Suppressor macrophage (primary cell): ENCODE data around the gene TMCC1.
"Not testable (repeated sequence)": the region's sequence is repeated elsewhere in the genome, so short reads cannot be mapped to it uniquely, and the experiment has no call there.

Experiments
- DNase-seq, 4 experiments: peaks; one replicate each; pipeline ENCODE4 v3.0.0-alpha.2; 2020 to 2022
- total RNA-seq, 17 experiments: gene quantifications; one replicate each; lab custom pipeline; 2026; ENCODE audit warnings: mixed read lengths in 6 of 17, inconsistent platforms in 3 of 17; lab: John Stamatoyannopoulos, UW

TMCC1 gene
- total RNA-seq: 8.6 to 43.9 (median 30.2) reads per million in 17 experiments

- peak; percentile 86 to 96 (median 92) for DNase-seq
These were observed at the start of gene TMCC1 for GRCh38 chr3:129893581-129894070. Gene TMCC1, minus strand, starts transcription at chr3:129893711.

DNA sequence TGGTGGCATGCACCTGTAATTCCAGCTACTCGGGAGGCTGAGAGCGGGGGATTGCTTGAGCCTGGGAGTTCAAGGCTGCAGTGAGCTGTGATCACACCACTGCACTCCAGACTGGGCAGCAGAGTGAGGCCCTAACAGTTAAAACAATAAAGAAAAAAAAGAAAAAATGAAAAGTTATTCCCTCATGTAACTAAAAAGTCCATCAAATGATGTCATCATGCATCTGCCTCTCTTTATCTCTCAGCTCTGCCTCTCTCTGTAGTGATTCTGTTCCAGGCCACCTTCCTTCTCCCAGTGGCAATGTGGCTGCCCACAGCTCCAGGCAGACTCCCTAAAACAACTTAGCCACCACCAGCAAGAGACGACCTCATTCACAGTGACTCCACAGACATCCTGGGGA, 49.5 kb upstream of the TMCC1 start:
- DNase-seq: peak in 1 of 4 experiments; percentile 26

GRCh38 chr3:129942296-129942695, 48.8 kb upstream of the TMCC1 start:
- DNase-seq: peak; percentile 77 to 87 (median 86)

- DNase-seq: no peak
These were observed 46.6 kb upstream of the TMCC1 start for GRCh38 chr3:129940086-129940485.

DNA sequence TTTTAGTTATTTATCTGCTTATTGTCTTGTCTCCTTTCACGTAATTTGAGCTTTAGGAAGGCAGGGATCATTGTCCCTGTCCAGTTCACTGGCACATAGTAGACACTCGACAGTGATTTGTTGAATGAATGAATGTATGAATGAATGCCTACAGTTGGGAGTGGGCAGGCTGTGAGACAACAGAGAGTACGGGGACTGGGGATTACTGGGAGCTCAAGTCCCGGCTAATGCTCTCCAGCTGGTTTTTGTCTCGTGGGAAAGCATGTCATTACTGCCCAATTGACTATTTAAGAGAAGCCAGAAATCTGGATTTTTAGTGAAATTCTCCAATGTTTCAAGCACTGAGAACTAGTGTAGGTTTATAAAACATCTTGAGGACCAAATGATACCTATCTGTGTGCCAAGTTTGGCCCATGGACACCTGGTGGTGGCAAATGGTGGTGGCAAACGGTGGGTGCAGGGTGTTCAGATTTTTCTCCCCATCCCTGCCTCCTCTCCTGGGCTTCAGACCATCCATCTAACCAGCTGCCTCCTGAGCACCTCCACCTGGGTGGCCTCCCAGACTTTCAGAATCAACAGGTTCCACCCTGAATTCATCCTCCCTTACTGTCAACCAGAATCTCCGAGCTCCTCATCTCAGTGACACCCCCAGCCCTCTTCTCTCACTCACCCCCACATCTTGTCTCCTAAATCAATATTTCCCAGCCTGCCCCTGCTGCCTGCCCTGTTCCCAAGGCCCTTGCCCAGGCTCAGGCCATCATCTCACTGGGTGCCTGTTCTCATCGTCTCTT, 44.8 kb upstream of the TMCC1 start:
- DNase-seq: no peak

DNA sequence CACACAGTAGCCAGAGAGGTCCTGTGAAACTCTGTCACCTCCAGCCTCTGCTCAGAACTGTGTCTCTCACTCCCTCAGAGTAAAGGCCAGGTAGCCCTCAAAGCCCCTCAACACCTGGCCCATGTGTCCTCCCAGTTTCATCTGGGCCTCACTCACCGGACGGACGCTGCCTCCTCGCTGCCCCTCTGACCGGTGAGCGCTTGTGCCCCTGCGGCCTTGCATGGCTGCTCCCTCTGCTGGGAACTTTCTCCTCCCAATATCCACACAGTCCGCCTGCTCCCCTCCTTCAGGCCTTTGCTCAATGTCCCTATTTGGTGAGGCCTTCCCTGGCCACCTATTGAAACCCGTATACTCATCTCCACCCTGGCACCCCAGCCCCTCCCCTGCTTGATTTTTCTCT, 44.2 kb upstream of the TMCC1 start:
- no peak for DNase-seq

- DNase-seq: peak; percentile 34 to 63 (median 54)
These were observed 43.2 kb upstream of the TMCC1 start for GRCh38 chr3:129936757-129937156.

- peak; percentile 41 to 55 (median 45) for DNase-seq
These were observed 41.0 kb upstream of the TMCC1 start for GRCh38 chr3:129934234-129935123.

GRCh38 chr3:129933471-129933870, 40.0 kb upstream of the TMCC1 start:
- no peak for DNase-seq

GRCh38 chr3:129929383-129929782, 35.9 kb upstream of the TMCC1 start:
- no peak for DNase-seq

GRCh38 chr3:129927072-129927471, 33.6 kb upstream of the TMCC1 start:
- DNase-seq: no peak

GRCh38 chr3:129919806-129920205, 26.3 kb upstream of the TMCC1 start:
- DNase-seq: no peak

DNA sequence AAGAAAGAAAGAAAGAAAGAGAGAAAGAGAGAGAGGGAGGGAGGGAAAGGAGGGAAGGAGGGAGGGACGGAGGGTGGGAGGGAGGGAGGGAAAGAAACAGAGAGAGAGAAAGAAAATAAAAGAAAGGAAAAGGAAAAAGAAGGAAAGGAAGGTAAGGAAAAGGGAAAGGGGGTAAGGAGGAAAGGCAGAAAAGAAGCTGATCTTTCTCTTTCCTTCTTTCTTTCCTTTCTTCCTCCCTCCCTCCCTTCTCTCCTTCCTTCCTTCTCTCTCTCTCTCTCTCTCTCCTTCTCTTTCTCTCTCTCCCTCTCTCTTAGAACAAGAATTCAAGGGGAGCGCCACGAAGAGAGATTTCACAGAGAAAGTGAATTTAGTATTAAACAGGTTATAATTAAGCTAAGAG, 25.8 kb upstream of the TMCC1 start:
- DNase-seq: no peak

- DNase-seq: no peak
These were observed 24.9 kb upstream of the TMCC1 start for GRCh38 chr3:129918461-129918860.

DNA sequence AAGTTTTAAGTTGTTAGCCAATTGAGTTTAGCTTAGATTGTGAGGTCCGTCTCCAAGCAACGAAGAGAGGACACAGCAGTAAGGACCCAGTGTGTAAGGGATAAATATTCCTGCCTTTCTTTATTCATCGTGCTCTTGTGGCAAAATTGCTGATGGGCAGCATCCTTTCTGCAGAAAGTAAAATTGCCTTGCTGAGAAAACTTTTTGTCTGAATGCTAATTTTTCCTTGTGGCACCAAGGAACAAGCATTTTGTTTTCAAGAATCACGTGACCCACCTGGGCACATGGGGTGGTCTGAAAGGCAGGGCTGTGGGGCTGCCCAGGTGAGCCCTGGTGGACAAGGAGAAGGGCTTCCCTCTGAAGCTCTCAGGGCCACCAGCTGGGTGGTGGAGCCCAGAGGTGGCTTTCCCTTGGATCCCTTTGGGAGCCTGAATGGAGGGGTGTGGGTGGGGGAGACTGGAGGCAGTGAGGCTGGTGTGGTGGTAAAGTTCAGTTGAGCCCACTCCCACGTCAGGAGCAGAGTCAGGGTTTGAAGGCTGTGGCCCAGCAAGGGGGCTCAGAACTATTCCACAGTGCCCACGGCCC, 24.0 kb upstream of the TMCC1 start:
- no peak for DNase-seq

GRCh38 chr3:129913618-129914017, 20.1 kb upstream of the TMCC1 start:
- DNase-seq: no peak

DNA sequence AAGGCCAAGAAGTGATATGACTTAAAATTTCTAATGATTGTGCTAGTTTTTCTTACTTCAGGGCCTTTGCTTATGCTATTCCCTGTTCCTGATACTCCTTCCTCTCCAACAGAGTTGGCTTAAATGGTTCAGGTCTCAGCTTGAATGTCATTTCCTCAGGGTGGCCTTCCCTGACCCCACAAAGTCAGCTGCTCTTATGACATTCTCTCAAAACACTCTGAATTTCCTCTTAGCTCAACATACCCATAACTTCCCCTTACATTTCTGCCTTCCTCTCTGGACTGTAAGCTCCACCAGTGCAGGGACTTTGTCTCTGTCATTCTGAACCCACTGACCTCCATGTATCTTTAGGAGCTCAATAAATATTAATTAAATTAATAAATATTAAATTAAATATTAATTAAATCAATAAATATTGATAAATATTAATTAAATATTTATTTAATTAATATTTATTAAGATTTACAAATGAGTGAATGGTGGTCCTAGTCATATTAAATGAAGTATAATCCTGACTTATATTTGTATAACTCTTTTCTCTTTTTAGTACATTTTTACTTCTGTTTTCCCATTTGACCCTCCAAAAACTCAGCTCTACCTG, 17.9 kb upstream of the TMCC1 start:
- peak; percentile 85 to 96 (median 90) for DNase-seq

GRCh38 chr3:129909235-129909634, 15.7 kb upstream of the TMCC1 start:
- not testable (repeated sequence) for DNase-seq

DNA sequence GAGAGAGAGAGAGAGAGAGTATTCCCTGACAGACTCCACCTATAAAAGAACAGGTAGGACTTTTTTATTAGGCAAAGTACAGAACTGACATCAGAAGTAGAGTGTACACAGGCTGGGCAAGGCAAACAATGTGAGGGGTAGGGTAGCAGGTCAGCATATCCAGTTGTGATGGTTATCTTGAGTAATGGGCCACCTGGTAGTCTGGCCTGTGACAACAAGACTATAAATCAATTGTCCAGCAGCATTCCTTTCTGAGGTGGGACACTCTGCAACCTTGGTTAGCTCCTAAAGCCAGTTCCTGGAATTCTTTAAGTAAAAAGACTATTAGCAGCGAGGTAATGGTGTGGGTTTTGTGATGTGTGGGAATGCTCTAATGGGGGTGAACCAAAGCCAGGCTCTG, 14.9 kb upstream of the TMCC1 start:
- no peak for DNase-seq

DNA sequence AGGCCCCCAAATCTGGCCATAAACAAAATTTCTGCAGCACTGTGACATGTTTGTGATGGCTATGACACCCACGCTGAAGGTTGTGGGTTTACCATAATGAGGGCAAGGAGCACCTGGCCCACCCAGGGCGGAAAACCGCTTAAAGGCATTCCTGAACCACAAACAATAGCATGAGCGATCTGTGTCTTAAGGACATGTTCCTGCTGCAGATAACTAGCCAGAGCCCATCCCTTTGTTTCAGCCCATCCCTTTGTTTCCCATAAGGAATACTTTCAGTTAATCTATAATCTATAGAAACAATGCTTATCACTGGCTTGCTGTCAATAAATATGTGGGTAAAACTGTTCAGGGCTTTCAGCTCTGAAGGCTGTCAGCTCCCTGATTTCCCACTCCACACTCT, 7.8 kb upstream of the TMCC1 start:
- not testable (repeated sequence) for DNase-seq

- DNase-seq: no peak
These were observed 3.5 kb upstream of the TMCC1 start for GRCh38 chr3:129897026-129897425.

GRCh38 chr3:129892857-129893580, 492 bp downstream of the TMCC1 start:
- peak; percentile 57 to 86 (median 76) for DNase-seq
